B cell (primary cell): ENCODE data around the gene CBX6. TPM values are rescaled to one million over a fixed set of nuclear protein-coding genes. Genes with fewer than 3 reads are reported as not detected.

Experiments used
- ATAC-seq: fragments of 200-7000 bp; cut with Tn5 transposase; one replicate; pipeline ENCODE4 v1.10.0; 2021; ENCODE audit warnings: low read depth, mild to moderate bottlenecking, moderate number of reproducible peaks, moderate library complexity
- CTCF ChIA-PET: fragments of 350-600 bp; sonication (Branson Sonifier 250); formaldehyde crosslinking; loops from one replicate; lab custom pipeline; 2021; ENCODE audit warnings: antibody characterized with exemption, inconsistent platforms; lab: Charles Lee
- POLR2A ChIA-PET: fragments of 350-600 bp; sonication (Branson Sonifier 250); formaldehyde crosslinking; loops from one replicate; lab custom pipeline; 2021; ENCODE audit warnings: antibody characterized with exemption; lab: Charles Lee
- DNase-seq: peaks from one replicate; pipeline ENCODE4 v3.0.0; 2013
- H2AFZ ChIP-seq: 2 replicates; pipeline ENCODE4 v1.6.1; 2012; ENCODE audit warnings: mild to moderate bottlenecking, low read depth, low read length; ENCODE audit not compliant: insufficient read depth, poor library complexity, severe bottlenecking
- H3K27ac ChIP-seq, 2 donors: 1 replicate in 1 of 2; 2 replicates in 1 of 2; pipeline ENCODE4 v1.5.1; 2012 to 2013; ENCODE audit warnings: low read length in 2 of 2, mild to moderate bottlenecking in 2 of 2, moderate library complexity in 1 of 2
- H3K27me3 ChIP-seq, 4 experiments: fragments of 200-600 bp in 1 of 4; sonication (generic) in 1 of 4; replicated peaks in 1 of 4; 1 replicate in 2 of 4; 2 replicates in 2 of 4; pipeline versions ENCODE4 v1.6.1 to v1.7.0; 2013 to 2016; ENCODE audit warnings: low read length in 3 of 4, mild to moderate bottlenecking in 2 of 4, mixed read lengths in 1 of 4, moderate library complexity in 1 of 4; ENCODE audit not compliant: insufficient read depth in 4 of 4, control insufficient read depth in 3 of 4; ENCODE audit errors: control extremely low read depth in 1 of 4
- H3K36me3 ChIP-seq, 2 experiments: replicated peaks in 1 of 2; 1 replicate in 1 of 2; 2 replicates in 1 of 2; pipeline versions ENCODE4 v1.6.1 to v1.7.1; 2013; ENCODE audit warnings: low read length in 1 of 2; ENCODE audit not compliant: insufficient read depth in 2 of 2, control insufficient read depth in 1 of 2; ENCODE audit errors: control extremely low read depth in 1 of 2, extremely low read depth in 1 of 2
- H3K4me1 ChIP-seq, 2 donors: fragments of 200-600 bp in 1 of 2; sonication (generic) in 1 of 2; 1 replicate in 1 of 2; 2 replicates in 1 of 2; pipeline versions ENCODE4 v1.5.1 to v1.6.1; 2013 to 2017; ENCODE audit warnings: low read length in 2 of 2; ENCODE audit not compliant: control insufficient read depth in 2 of 2, insufficient read depth in 2 of 2
- H3K4me2 ChIP-seq: replicated peaks from 2 replicates; pipeline ENCODE3; 2012; ENCODE audit warnings: mild to moderate bottlenecking, low read depth, low read length; ENCODE audit not compliant: poor library complexity, severe bottlenecking
- H3K4me3 ChIP-seq, 5 experiments: fragments of 200-600 bp in 1 of 5; sonication (generic) in 1 of 5; 1 replicate in 3 of 5; 2 replicates in 2 of 5; pipeline versions ENCODE4 v1.5.1 to v1.7.0; 2011 to 2016; ENCODE audit warnings: low read length in 4 of 5, mild to moderate bottlenecking in 4 of 5, low read depth in 2 of 5, control low read depth in 1 of 5, moderate library complexity in 1 of 5; ENCODE audit not compliant: insufficient read depth in 1 of 5; ENCODE audit errors: control extremely low read depth in 1 of 5, extremely low read depth in 1 of 5
- H3K79me2 ChIP-seq: fragments of 200-600 bp; sonication (generic); one replicate; pipeline ENCODE4 v1.6.0; 2016; ENCODE audit warnings: low read length; ENCODE audit not compliant: control insufficient read depth, insufficient read depth
- H3K9ac ChIP-seq: fragments of 200-600 bp; sonication (generic); 2 replicates; pipeline ENCODE4 v1.6.1; 2017; ENCODE audit warnings: mild to moderate bottlenecking, low read length, moderate library complexity
- H3K9me3 ChIP-seq, 3 donors: one replicate each; pipeline versions ENCODE4 v1.6.1 to v1.7.1; 2013; ENCODE audit warnings: low read length in 2 of 3; ENCODE audit not compliant: control insufficient read depth in 2 of 3, insufficient read depth in 1 of 3; ENCODE audit errors: control extremely low read depth in 1 of 3
- H4K20me1 ChIP-seq: 2 replicates; pipeline ENCODE4 v1.6.0; 2012; ENCODE audit warnings: mild to moderate bottlenecking, low read length; ENCODE audit not compliant: insufficient read depth, control insufficient read depth, poor library complexity, severe bottlenecking
- H3K27ac Mint-ChIP-seq: one replicate; pipeline ENCODE4 v1.8.0; 2021; ENCODE audit warnings: mixed read lengths
- H3K27me3 Mint-ChIP-seq: one replicate; pipeline ENCODE4 v1.8.0; 2021; ENCODE audit warnings: mixed read lengths
- H3K4me1 Mint-ChIP-seq: one replicate; pipeline ENCODE4 v1.8.0; 2021; ENCODE audit warnings: mixed read lengths
- H3K4me3 Mint-ChIP-seq: one replicate; pipeline ENCODE4 v1.8.0; 2021; ENCODE audit warnings: mixed read lengths
- H3K9me3 Mint-ChIP-seq: one replicate; pipeline ENCODE4 v1.8.0; 2022; ENCODE audit warnings: mixed read lengths; ENCODE audit not compliant: insufficient read depth
- EZH2 ChIP-seq: IDR thresholded peaks from 2 replicates; pipeline ENCODE4 v1.6.1; 2012; ENCODE audit warnings: borderline replicate concordance, low read depth, mild to moderate bottlenecking, moderate library complexity, low read length; ENCODE audit not compliant: insufficient read depth, poor library complexity, severe bottlenecking
- WGBS: methylation state at CpG from one replicate; pipeline ENCODE4 v1.1.5; 2013; ENCODE audit warnings: missing lambda C conversion rate; ENCODE audit not compliant: insufficient coverage; 5-methylcytosine and 5-hydroxymethylcytosine counted together
- intact Hi-C: fragments of 100-400 bp; cut with micrococcal nuclease; formaldehyde crosslinking; loops from one replicate; pipeline ENCODE4 v1.10.0; 2022
- polyA plus RNA-seq: library from polyadenylated mRNA; depleted of rRNA; stranded (reverse); fragments of >200 nt; gene quantifications from 2 replicates; pipeline ENCODE4 v1.2.3, GENCODE V29; 2012
- total RNA-seq, 2 donors: library from RNA; stranded (reverse); fragments of 120-200 nt in 1 of 2; gene quantifications; 1 replicate in 1 of 2; 2 replicates in 1 of 2; pipeline versions ENCODE4 v1.2.3 to v1.2.4, GENCODE V29; 2013 to 2022
- TF ChIP-seq, protein P1 (sequence below): fragments of 200-600 bp; IDR thresholded peaks from one replicate; pipeline ENCODE4 v1.8.0; 2022; ENCODE audit warnings: antibody characterized with exemption, mild to moderate bottlenecking

CBX6 gene
- total and polyA plus RNA-seq, 2 donors (not counting 1 experiment from before 2014, with no cell fraction given) = 14.9 to 55.1 TPM

DNA sequence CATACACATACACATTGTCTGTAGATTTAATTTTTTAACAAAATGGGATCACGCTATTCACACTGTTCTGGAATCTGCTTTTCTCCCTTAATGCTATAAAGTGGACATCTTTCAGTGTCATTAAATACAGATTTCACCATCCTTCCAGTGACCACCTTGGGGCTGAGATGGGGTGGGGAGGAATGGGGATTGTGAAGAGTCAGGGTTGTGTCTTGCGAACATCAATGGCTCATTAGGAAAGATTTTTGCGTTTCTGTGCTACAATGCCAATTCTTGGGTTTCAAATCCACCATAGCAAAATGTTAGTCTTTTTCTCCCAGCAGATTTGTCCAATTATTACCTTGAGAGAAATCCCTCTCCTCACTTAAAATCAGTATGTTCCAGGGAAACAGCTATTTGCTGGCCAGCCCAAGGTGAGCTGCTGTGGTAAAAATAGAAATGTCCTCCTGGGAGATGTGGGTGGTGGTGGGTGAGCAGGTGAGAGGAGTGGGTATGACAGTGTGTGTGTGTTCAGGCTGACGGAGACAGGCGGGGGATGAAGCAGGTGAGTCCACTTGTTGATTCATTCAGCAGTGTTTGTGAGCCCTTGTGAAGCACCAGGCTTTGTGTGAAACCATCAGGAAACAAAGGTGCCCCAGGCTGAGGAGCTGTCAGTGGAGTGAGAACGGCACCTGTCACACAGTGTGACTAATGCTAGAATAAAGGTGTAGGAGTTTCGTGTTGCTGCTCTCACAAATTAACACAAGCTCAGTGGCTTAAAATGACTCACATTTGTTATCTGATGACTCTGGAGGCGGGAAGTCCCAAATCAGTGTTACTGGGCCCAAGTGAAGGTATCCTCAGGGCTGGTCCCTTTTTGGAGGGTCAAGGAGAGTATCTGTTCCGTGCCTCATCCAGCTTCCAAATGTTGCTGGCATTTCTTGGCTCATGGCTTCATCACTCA is 1.7 kb upstream of the CBX6 start:
- TF ChIP-seq EZH2 = no peak
- TF ChIP-seq, protein P1, sequence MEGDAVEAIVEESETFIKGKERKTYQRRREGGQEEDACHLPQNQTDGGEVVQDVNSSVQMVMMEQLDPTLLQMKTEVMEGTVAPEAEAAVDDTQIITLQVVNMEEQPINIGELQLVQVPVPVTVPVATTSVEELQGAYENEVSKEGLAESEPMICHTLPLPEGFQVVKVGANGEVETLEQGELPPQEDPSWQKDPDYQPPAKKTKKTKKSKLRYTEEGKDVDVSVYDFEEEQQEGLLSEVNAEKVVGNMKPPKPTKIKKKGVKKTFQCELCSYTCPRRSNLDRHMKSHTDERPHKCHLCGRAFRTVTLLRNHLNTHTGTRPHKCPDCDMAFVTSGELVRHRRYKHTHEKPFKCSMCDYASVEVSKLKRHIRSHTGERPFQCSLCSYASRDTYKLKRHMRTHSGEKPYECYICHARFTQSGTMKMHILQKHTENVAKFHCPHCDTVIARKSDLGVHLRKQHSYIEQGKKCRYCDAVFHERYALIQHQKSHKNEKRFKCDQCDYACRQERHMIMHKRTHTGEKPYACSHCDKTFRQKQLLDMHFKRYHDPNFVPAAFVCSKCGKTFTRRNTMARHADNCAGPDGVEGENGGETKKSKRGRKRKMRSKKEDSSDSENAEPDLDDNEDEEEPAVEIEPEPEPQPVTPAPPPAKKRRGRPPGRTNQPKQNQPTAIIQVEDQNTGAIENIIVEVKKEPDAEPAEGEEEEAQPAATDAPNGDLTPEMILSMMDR = no peak
- H3K4me3 ChIP-seq = no peak overlapping the region
- H3K27me3 ChIP-seq = peaks cover 0 to 28% (median 8%) of the 10 kb centered on the region in 4 experiments
- no peak for DNase-seq
- H4K20me1 ChIP-seq = peaks cover 22% of the 10 kb centered on the region
- CTCF ChIA-PET = interaction anchor here (0.6 to 1.8 kb wide), 4 partner anchors 105 to 457 kb away, joined by 3 to 10 read pairs (median 4); no protein-coding TSS in a partner anchor
- Mint-ChIP-seq H3K27ac (peak overlapping the region; percentile 85), H3K27me3 (peaks cover 25% of the 10 kb centered on the region), H3K9me3 (no peaks in the 10 kb centered on the region), H3K4me1 (peaks cover 41% of the 10 kb centered on the region), H3K4me3 (peak overlapping the region; percentile 91)
- H3K4me1 ChIP-seq = peaks cover 27 to 44% of the 10 kb centered on the region in 2 donors
- ATAC-seq = no peak
- POLR2A ChIA-PET = interaction anchor here (1.0 kb wide), 1 partner anchor 278 kb away, joined by 4 read pairs; no protein-coding TSS in a partner anchor
- peak overlapping the region; percentile 98 for H3K4me2 ChIP-seq
- H3K9me3 ChIP-seq = no peaks in the 10 kb centered on the region
- H2AFZ ChIP-seq = no peak overlapping the region
- intact Hi-C loops = loop anchor here (2.0 to 10.0 kb wide), 7 partner anchors 109 to 1304 kb away; partner anchors contain the start of genes APOBEC3B, ATF4, CSNK1E and SUN2
- peaks cover 5% of the 10 kb centered on the region for H3K79me2 ChIP-seq
- WGBS = 39% methylated on average over 2 of the region's 9 CpGs
- H3K36me3 ChIP-seq = peaks cover 0 to 6% of the 10 kb centered on the region in 2 experiments
- H3K9ac ChIP-seq = no peak overlapping the region
- no peak overlapping the region for H3K27ac ChIP-seq
